CD4-positive, alpha-beta T cell treated with Interferon alpha-2 for 1 hour (primary cell): Measurements from ENCODE around the gene ARRDC5.
"Not testable (repeated sequence)": the region's sequence is repeated elsewhere in the genome, so short reads cannot be mapped to it uniquely, and the experiment has no call there.

ENCODE experiments used
- DNase-seq, 2 donors: peaks; one replicate each; pipeline ENCODE4 v3.0.0-alpha.2; 2020 to 2022

The ARRDC5 gene

DNA sequence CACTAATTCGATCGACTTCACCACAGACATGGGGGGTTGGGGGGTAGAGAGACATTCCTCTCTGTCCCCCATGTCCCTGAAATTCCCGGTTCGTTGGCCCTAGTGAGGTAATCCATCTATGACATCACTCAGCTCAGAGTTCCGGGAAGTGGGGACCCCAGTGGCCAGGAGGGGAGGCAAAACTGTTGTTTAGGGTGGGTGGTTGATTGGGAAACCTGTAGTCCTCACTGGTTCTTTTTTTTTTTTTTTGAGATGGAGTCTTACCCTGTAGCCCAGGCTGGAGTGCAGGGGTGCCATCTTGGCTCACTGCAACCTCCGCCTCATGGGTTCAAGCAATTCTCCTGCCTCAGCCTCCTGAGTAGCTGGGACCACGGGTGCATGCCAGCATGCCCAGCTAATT, at the start of gene ARRDC5:
Gene ARRDC5, minus strand, starts transcription at position 101 of the 400 bp plus-strand sequence. Its CDS starts 71 bp downstream, at position 30.
- no peak for DNase-seq

GRCh38 chr19:4951656-4952055, 49.0 kb upstream of the ARRDC5 start:
- no peak for DNase-seq

GRCh38 chr19:4950650-4951049, 48.0 kb upstream of the ARRDC5 start:
- not testable (repeated sequence) for DNase-seq

- not testable (repeated sequence) for DNase-seq
Observed at GRCh38 chr19:4941638-4942169, 39.0 kb upstream of the ARRDC5 start.

GRCh38 chr19:4939466-4939865, 36.8 kb upstream of the ARRDC5 start:
- no peak for DNase-seq

GRCh38 chr19:4938461-4938860, 35.8 kb upstream of the ARRDC5 start:
- not testable (repeated sequence) for DNase-seq

DNA sequence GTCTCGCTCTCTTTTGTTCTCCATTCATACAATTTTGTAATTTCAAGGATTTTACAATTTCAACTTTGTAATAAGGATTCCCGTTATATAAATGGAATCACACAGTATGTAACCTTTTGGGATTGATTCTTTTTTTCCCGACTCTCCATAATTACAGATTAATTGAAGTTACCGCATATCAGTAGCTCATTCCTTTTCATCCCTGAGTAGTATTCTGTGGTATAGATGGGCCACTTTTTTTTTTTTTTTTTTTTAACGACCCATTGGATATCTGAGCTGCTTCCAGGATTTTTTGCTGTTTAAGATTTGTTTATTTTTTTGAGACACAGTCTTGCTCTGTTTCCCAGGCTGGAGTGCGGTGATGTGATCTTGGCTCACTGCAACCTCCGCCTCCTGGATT, 34.4 kb upstream of the ARRDC5 start:
- DNase-seq, result no peak

GRCh38 chr19:4935444-4935843, 32.7 kb upstream of the ARRDC5 start:
- DNase-seq, result no peak

DNA sequence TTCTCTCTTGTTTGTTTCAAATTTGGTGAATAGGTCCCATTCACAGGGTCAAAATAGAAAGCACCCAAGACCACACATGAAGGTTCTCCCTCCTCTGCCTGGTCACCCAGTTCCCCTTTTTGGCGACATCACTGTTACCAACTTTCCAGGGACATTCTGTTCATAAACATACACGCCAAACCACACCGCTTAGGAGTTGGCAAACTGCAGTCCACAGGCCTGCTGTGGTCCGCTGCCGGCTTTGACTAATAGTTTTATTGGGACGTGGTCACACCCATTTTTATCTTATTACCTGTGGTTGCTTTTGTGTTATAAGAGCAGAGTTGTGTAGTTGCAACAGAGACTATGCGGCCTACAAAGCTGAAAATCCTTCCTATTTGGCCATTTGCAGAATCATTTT, 30.8 kb upstream of the ARRDC5 start:
- DNase-seq, result no peak

DNA sequence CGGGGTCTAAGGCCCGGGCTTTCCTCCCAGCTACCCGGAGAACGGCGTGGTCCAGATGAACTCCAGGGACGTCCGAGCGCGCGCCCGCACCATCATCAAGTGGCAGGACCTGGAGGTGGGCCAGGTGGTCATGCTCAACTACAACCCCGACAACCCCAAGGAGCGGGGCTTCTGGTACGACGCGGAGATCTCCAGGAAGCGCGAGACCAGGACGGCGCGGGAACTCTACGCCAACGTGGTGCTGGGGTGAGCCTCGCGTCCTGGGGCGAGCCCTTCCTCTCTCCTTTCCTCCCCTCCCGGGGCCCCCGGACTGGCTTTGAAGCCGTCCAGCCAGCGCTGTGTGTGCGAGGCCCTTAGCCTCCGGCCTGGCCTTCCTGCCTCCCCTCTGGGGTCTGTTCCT, 30.0 kb upstream of the ARRDC5 start:
- no peak for DNase-seq

- no peak for DNase-seq
Observed at GRCh38 chr19:4930664-4931063, 28.0 kb upstream of the ARRDC5 start.

GRCh38 chr19:4929186-4929585, 26.5 kb upstream of the ARRDC5 start:
- no peak for DNase-seq

- DNase-seq, result no peak
Observed at GRCh38 chr19:4923276-4923747, 20.6 kb upstream of the ARRDC5 start.

DNA sequence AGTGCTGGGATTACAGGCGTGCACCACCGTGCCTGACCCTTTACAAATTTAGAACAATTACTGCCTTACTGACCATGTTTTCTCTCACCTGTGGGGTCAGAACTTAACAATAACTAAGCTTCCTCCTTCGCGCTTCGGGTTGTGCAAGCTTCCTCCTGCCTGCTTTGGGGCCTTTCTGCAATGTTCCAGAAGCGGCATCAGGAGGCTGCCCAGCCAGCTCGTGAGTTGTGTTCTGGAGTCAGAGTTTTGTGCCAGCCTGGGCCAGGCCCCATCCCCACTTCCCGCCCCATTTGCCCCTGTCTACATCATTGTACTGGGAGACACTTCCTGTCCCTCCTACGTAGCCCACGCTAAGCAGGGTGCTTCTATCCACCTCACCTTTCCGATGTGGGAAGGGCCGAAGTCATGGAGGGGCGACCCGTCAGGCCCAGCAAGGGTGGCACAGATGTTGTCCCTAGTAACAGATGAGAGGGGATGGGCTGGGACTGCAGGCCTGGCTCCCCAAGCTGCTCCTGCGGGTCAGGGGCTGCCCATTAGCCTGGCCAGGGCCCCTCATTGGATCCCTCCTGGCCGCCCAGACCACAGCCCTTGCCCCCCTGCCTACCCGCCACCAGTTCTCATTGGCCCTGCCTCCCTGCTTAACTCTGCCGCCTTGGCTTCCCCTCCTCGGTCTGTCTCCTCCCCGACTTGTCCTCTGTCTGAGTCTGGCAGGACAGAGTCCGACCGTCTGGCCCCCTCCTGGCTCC, 20.0 kb upstream of the ARRDC5 start:
- DNase-seq, result no peak

- DNase-seq, result peak; percentile 36 to 57
Observed at GRCh38 chr19:4916292-4917082, 13.8 kb upstream of the ARRDC5 start.

- peak; percentile 68 to 80 for DNase-seq
Observed at GRCh38 chr19:4914736-4915501, 12.2 kb upstream of the ARRDC5 start.

- peak; percentile 18 to 64 for DNase-seq
Observed at GRCh38 chr19:4913996-4914735, 11.5 kb upstream of the ARRDC5 start.

DNA sequence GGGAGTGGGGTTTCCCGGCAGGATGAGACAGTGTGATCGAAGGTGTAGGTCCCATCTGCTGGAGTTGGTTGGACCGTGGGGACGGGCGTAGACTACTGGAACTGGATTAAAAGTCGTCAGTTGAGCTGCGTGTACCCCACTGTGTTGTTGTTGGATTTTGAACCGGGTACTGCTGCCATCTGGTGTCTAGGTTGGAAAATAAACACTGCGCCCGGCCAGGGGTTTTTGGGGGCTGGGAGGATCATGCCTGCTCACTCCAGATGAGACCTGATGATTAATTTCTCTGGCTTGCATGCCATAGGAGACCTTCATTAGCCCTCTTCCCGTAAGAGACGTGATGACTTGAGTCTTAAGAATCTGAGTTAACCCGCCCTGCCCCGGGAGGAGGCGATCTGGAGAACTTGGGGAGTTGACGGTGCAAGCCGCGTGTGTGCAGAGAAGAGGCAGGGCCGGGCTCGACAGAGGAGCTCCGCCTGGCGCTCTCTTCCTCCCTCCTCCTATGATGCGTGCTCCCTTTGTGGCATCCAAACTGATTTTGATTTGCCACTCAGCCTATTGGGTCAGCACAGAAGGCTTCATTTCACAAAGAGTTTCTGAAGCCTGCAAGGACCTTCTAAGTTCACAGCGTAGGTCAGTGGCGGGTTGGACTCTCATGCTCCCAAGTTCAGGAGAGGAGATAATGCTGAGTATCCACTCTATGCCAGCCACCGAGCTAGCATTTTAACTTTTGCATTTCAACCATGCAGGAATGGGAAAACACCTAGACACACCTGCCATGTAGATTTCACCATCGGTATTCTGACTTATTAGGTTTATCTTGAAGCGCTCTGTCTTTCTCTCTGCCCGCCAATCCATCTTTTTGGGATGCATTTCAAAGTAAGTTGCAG, 9.3 kb upstream of the ARRDC5 start:
- peak; percentile 65 to 78 for DNase-seq

DNA sequence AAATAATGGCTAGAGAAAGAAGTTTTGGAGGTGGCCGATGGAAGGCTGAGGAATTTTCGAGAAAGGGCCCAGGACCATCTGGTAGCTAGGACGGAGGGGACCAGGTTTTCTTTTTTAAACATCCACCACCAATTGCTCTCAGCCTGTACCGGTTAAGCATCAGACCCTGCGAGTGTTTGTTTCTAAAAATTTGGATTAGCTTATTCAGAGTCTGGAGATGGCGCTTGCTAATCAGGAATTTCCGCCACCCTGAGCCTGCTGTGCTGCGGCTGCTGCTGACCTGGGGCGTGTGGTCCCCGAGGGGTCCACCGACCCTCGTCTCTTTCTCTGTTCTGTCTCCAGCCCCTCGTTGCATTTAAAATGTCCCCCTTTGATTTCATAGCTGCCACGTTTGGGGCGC, 8.6 kb upstream of the ARRDC5 start:
- DNase-seq, result no peak

DNA sequence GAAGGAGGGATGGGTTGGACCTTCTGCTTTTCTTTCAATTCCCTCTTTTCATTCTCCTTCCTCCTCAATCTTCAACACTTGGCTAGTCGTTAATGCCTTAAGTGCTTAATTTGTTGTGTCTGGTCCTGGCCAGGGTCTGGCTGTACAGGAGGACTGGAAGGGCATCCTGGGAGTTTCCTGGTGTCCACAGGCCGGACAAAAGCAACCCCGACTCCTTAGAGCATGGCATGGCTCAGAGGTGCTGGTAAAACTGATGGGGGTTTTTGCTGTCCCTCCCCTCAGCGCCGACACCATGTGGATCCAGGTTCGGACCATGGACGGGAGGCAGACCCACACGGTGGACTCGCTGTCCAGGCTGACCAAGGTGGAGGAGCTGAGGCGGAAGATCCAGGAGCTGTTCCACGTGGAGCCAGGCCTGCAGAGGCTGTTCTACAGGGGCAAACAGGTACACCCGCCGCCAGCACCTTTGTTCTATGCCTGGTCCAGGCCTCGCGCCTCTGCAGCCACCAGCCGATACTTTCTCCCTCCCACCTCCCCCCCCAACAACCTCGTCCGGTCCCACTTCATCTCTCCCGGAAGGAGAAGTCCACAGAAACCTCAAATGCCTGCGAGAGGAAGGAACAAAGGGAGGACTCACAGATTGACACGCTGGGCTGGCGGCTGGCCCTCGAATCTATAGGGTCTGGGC, 8.0 kb upstream of the ARRDC5 start:
- DNase-seq, result peak in 1 of 2 donors; percentile 31
